ENCODE measurements around the gene CFAP97.

The CFAP97 gene

GRCh38 chr4:185211641-185212040, 7.8 kb upstream of the CFAP97 start:
- TF ChIP-seq CTCF (IDR thresholded peaks at IDR 0.05): no peak

- TF ChIP-seq CTCF (IDR thresholded peaks at IDR 0.05): no peak
These were observed 7.2 kb upstream of the CFAP97 start for GRCh38 chr4:185211035-185211434.

GRCh38 chr4:185210102-185210981, 6.5 kb upstream of the CFAP97 start:
- TF ChIP-seq CTCF (IDR thresholded peaks at IDR 0.05): no peak

GRCh38 chr4:185209031-185209851, 5.4 kb upstream of the CFAP97 start, which contains the start of gene SNX25:
Gene SNX25 (plus strand): TSS chr4:185209598. CDS start chr4:185209827, 229 bp downstream.
- TF ChIP-seq CTCF (IDR thresholded peaks at IDR 0.05): no peak

GRCh38 chr4:185207466-185207865, 3.7 kb upstream of the CFAP97 start:
- no peak for TF ChIP-seq CTCF (IDR thresholded peaks at IDR 0.05)

- no peak for TF ChIP-seq CTCF (IDR thresholded peaks at IDR 0.05)
These were observed 2.0 kb upstream of the CFAP97 start for GRCh38 chr4:185205697-185206342.

- TF ChIP-seq CTCF (IDR thresholded peaks at IDR 0.05): peak; percentile 26; the same call in 1 of the 2 replicates
These were observed 574 bp upstream of the CFAP97 start for GRCh38 chr4:185204238-185204910.
